ENCODE measurements around the gene LRP6. TPM values are rescaled to one million over a fixed set of nuclear protein-coding genes. Genes with fewer than 3 reads are reported as not detected.
A peak's percentile ranks its signal among the peaks of the same experiment; 100 is the strongest.
"Not testable (repeated sequence)": the region's sequence is repeated elsewhere in the genome, so short reads cannot be mapped to it uniquely, and the experiment has no call there.

Gene LRP6
- total RNA-seq, 4 donors from 2014 or later = 4.3 to 18.7 (median 9.0) TPM

DNA sequence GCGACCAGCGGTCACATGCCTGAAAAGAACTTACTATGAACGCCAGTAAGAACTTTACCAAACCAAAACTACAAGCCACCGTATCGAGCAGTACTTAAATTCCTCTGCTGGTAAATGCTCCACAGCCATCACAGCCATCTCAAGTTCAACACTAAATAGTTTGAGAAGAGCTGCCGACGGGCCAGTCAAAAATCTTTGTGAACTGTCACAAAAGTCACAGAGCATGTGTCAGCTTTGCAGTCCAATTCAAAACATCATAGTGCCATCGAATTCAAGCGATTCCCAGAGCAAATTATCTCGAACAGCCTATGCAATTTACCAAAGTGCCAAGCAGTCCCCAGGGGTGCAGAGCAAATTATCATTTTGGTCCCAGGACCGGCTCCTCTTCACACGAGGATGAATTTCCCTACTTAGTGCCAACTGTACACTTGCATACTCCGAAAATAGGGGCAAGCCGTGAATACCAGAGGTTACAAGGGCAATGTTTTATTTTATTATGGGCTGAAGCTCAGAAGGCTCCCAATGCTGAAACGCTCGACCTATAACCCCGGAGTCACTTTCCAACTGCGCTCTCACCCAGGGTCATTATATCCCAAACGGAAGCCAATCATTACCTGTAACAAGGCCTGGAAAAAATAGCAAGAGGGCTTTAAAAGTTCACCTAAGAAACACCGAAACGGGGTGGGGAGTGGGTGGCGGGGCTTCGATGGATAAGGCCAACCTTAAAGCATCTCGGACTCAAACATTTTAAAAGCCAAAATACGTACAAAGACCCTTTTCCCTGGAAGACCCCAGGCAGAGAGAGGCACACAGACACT, 1.1 kb downstream of the LRP6 start:
- H3K9me3 ChIP-seq = no peaks in the 10 kb centered on the region
- no peak for DNase-seq
- peak overlapping the region; percentile 95 to 98 (median 96) for H3K27ac ChIP-seq
- H3K4me1 ChIP-seq = peaks cover 0 to 32% (median 12%) of the 10 kb centered on the region in 3 donors
- intact Hi-C loops (cut with DNase I) = no loop called here
- H3K36me3 ChIP-seq = no peaks in the 10 kb centered on the region
- no peak for TF ChIP-seq CTCF (IDR thresholded peaks at IDR 0.05)
- no peak for TF ChIP-seq POLR2A (IDR thresholded peaks at IDR 0.05)
- WGBS, 2 donors = 6 to 7% methylated on average over 20 to 25 of the region's 25 CpGs
- peak overlapping the region; percentile 75 to 90 (median 79) for H3K4me3 ChIP-seq
- peaks cover 0 to 4% (median 0%) of the 10 kb centered on the region in 4 donors for H3K27me3 ChIP-seq

- Histone ChIP-seq H3K4me1 (peaks cover 0 to 32% (median 12%) of the 10 kb centered on the region in 3 donors), H3K9me3 (no peaks in the 10 kb centered on the region), H3K27me3 (peaks cover 0 to 4% (median 0%) of the 10 kb centered on the region in 4 donors), H3K27ac (peak overlapping the region in 1 of 4 donors; percentile 95), H3K36me3 (no peaks in the 10 kb centered on the region), H3K4me3 (peak overlapping the region in 3 of 4 donors; percentile 75 to 90 (median 76))
- DNase-seq = no peak
- no peak for TF ChIP-seq CTCF (IDR thresholded peaks at IDR 0.05)
- TF ChIP-seq POLR2A (IDR thresholded peaks at IDR 0.05) = no peak
- WGBS, 2 donors = 35 to 38% methylated on average over 3 of the region's 3 CpGs
- intact Hi-C loops (cut with DNase I) = no loop called here
Measured at GRCh38 chr12:12265035-12265434, 1.8 kb downstream of the LRP6 start.

- no peak for TF ChIP-seq CTCF (IDR thresholded peaks at IDR 0.05)
- TF ChIP-seq POLR2A (IDR thresholded peaks at IDR 0.05) = no peak
- Histone ChIP-seq H3K36me3 (no peaks in the 10 kb centered on the region), H3K4me3 (no peak overlapping the region), H3K27ac (no peak overlapping the region), H3K27me3 (peaks cover 0 to 4% (median 0%) of the 10 kb centered on the region in 4 donors), H3K9me3 (no peaks in the 10 kb centered on the region), H3K4me1 (peaks cover 0 to 32% (median 12%) of the 10 kb centered on the region in 3 donors)
- intact Hi-C loops (cut with DNase I) = no loop called here
- 35 to 40% methylated on average over 2 of the region's 2 CpGs for WGBS, 2 donors
- no peak for DNase-seq
Measured at GRCh38 chr12:12263909-12264308, 2.9 kb downstream of the LRP6 start.

DNA sequence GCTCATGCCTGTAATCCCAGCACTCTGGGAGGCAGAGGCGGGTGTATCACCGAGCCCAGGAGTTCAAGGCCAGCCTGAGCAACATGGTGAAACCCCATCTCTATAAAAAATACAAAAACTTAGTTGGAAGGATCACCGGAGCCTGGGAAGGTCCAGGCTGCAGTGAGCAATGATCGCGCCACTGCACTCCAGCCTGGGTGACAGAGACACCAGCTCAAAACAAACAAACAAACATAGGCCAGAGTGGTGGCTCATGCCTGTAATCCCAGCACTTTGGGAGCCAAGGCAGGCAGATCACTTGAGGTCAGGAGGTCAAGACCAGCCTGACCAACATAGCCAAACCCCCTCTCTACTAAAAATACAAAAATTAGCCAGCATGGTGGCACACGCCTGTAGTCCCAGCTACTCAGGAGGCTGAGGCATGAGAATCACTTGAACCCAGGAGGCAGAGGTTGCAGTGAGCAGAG, 10.5 kb downstream of the LRP6 start:
- H3K36me3 ChIP-seq; intact Hi-C loops (cut with DNase I); H3K4me3 ChIP-seq; H3K9me3 ChIP-seq; DNase-seq; H3K27me3 ChIP-seq; H3K27ac ChIP-seq; H3K4me1 ChIP-seq: not testable (repeated sequence)
- 90 to 91% methylated on average over 6 of the region's 6 CpGs for WGBS, 2 donors

DNA sequence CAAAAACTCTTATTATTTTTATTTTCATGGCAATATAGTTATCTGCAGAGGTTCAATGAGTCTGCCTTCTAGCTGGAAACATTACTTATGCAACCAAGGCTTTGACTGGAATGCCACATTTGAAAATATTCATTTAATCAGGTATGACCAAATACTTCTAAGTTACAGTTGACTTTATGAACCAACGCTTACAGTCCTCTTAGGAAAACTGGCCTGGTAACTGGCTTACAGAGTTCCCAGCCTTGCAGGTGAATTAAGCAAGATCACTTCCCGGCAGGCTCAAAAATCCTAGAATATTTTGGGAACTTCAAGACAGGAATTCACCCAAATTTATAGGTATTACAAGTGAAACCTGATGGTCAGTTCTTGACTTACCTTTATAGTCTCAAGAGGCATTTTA, 12.3 kb downstream of the LRP6 start:
- no peak for DNase-seq
- no peaks in the 10 kb centered on the region for H3K4me1 ChIP-seq
- H3K9me3 ChIP-seq = no peaks in the 10 kb centered on the region
- no peak overlapping the region for H3K4me3 ChIP-seq
- no peaks in the 10 kb centered on the region for H3K36me3 ChIP-seq
- WGBS, 2 donors = 91 to 100% methylated on average over 2 of the region's 2 CpGs
- TF ChIP-seq POLR2A (IDR thresholded peaks at IDR 0.05) (no peak), CTCF (IDR thresholded peaks at IDR 0.05) (no peak)
- no peak overlapping the region for H3K27ac ChIP-seq
- H3K27me3 ChIP-seq = no peaks in the 10 kb centered on the region
- intact Hi-C loops (cut with DNase I) = no loop called here
